Stimulated activated CD4-positive, alpha-beta T cell treated with anti-CD3 and anti-CD28 coated beads, Interleukin-2, amount 100 ng/mL, for 48 hours (primary cell): ENCODE data around the gene POP7.

Experiments used
- DNase-seq, 2 donors: peaks; one replicate each; pipeline ENCODE4 v3.0.0-alpha.2; 2020

POP7 gene

GRCh38 chr7:100679129-100679926 is 26.6 kb upstream of the POP7 start:
- DNase-seq: no peak

DNA sequence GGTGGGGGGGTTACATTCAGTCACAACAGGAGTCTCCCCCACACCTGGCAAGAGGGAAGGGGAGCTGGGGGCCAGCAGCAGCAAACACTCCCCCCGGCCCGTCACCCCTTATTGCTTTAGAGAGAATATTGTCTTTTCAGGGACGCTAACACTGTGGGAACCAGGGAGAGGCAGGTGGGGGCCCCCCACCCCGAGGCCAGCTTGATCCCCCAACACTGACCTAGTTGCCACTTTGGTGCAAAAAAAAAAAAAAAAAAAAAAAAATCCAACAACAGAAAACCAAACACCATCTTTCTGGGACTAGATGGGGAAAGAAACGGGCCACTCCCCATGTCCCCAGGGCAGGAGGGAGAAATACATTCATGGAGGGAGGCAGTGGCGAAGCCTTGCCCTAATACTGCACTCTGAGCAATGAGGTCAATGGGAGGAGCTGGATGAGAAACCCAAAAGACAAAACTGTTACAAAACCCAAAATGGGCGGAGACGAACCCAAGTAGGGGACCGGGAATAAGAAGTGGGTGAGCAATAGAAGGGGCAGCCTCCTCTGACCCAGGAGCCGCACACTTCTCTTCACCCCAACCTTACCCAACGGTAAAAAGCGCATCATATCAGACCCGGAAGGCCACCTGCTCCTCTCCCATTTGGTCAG is 25.9 kb upstream of the POP7 start:
- DNase-seq: no peak

DNA sequence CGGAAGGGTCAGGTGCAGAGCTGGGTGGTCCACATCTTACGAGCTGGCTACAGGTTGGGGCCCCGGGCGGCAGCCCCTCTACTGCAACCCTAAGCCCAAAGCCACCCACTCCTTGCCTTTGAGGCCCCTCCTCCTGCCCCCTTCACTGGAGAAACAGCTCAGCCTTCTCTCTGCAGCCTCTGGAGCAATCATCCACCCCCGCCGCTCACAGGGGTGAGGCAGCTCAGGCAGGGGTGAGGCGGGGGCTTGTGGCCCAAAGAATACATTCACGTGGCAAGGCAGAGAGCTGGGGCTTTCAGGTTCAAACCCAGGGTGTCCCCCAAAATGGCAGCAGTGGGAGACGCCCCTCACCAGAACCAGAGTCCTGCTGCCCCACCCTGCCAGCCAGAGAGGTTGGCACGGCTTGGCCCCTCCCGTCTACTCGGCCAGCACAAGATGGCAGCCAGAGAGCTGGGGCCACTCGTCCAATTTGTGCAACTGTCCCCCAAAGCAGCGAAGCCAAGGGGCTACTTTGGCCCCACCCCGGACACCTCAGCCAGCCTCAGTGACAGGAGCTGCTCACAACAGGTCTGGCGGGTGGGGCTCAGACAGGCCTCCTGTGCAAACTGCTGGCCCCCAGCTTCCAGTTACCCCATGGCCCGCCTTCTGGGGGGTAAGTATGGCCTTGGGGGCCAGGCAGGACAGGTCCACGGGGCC is 25.2 kb upstream of the POP7 start:
- no peak for DNase-seq

GRCh38 chr7:100681491-100682227 is 24.3 kb upstream of the POP7 start:
- DNase-seq: no peak

- DNase-seq: no peak
Measured at GRCh38 chr7:100682228-100682741, 23.6 kb upstream of the POP7 start.

GRCh38 chr7:100682991-100683658 is 22.8 kb upstream of the POP7 start:
- DNase-seq: no peak

- DNase-seq: no peak
Measured at GRCh38 chr7:100683659-100684533, 22.0 kb upstream of the POP7 start.

GRCh38 chr7:100684534-100685042 is 21.3 kb upstream of the POP7 start:
- DNase-seq: no peak

DNA sequence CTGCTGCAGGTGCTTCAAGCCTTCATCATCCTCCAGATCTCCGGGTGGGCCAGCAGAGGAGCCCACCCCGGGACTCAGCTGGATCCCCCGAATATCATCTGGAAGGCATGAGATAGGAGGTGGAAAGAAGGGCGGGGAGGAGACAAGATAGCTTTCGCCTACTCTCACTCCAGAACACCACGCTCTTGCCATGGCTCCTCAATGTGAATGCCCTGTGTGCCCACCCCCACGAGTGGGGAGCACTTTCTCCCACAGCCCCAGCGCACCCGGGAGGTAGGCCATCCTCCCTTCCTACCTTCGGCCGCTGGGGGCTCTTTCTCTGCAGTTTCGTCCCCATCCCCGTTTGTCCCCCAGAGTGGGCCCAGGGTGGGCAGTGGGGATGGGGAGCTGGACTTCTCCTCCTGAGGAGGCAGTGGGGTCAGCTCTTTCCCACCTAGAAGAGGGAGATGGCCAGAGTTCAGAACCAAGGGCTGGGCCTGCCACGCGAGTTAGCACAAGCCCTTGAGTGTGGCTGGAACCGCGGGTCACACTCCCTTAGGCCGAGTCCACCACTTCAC is 20.8 kb upstream of the POP7 start:
- DNase-seq: no peak

- DNase-seq: no peak
Measured at GRCh38 chr7:100685631-100686145, 20.2 kb upstream of the POP7 start.

GRCh38 chr7:100686201-100686821 is 19.6 kb upstream of the POP7 start:
- no peak for DNase-seq

- DNase-seq: no peak
Measured at GRCh38 chr7:100686822-100687211, 19.1 kb upstream of the POP7 start.

- DNase-seq: no peak
Measured at GRCh38 chr7:100687261-100687660, 18.7 kb upstream of the POP7 start.

- no peak for DNase-seq
Measured at GRCh38 chr7:100687751-100688300, 18.1 kb upstream of the POP7 start.

DNA sequence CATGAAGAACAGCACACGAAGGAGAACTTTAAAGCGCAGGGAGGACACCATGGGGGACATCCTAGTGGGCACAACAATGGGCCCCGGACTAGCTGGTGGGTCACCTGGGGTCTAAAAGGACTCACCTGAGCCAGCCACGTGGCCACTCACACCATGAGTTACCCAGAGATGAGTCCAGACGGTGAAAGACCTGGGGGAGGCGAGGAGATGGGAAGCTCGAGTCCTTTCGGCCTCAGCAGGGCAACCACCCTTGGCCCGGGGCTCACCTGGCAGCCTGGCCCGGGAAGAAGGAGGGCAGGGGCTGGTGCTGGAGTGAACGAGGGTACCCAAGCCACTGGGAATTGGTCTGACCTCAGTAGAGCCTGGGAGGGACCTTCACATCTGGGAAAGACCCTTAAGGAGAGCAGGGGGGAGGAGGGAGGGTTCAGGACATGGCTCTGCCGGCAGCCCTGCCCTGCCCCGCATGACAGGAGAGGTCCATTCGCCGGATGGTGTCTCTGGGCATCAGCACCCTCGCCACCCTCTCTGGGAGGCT is 17.5 kb upstream of the POP7 start:
- no peak for DNase-seq

DNA sequence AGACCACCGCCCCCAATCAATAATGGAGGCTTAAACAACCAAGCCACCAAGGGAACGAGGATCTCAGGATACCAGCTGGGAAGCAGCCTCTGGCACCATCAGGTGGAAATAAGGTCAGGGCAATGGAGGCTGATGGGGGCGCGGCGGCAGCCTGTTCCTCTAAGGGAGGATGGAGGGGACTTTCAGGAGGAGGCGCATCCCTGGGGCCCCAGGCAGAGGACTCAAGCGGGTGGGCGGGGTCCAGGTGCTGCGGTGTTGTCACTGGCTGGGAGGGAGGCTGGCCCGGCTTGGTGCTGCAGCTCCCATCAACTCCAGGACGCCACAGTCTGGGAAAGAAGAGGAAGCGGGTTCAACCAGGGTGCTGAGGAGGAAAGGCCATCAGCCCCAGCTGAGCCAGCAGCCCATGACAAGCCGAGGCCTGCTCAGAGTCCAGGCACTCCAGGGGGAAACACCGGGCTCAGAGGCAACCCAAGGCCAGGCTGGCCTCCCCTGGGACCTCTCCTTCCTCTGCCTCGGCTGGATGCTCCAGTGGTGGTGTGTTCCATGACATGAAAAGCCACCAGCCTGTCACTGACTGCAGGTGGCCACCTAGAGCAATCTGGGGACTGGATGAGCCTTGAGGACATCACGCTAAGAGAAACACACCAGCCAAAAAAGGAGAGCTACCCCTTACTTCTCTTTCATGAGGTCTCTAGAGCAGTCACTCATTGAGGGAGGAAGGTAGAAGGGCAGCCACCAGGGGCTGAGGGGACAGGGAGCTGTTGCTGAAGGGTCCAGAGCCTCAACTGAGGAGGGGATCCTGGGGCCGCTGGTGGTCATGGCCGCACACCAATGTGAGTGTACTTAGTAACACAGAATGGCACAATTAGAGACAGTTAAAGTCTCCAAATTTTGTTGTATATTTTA is 16.4 kb upstream of the POP7 start:
- no peak for DNase-seq

DNA sequence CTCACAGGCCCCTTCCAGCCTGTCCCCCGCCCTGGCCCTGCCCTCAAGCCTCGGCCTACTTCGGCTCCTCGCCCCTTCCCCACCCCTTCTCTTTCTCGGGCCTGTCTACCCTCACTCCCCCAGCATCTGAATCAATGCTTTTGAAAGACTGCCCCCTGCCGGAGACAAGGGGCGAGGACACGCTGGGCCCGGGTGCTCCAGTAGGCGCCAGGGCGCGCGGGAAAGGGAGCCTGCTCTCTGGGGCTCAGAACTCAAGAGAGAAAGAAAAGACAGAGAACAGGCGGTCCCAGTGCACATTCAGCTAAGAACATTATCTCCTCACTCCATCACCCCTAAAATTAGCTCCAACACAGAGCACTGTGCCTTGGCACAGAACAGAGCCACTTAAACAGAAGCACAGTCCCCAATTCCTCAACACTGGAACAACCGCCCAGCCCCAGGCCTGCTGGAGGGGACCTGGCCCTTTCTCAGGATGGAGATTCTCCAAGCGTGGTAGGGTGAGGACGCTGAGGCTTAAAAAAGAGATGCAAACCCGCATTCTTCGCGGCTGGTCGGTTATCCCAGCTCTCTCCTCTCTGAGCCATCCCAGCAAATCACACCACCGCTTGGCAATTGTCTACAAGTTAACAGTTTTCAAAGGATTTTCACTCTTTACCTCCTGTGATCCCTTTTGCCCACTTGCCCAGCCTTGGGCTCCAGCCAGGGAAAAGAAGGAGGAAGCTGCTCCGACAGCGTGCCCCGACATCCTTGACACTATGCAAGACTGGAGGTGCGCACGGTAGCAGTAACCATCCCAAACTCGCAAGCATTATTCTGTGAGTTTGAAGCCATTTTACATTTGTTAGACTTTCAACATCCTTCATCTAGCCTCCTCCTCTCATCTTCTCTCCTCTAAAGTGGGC is 14.0 kb upstream of the POP7 start:
- DNase-seq: peak; percentile 90 to 91
